ENCODE data around the gene ATXN1. TPM values are rescaled to one million over a fixed set of nuclear protein-coding genes. Genes with fewer than 3 reads are reported as not detected.

ATXN1 gene
- total RNA-seq, 1 experiment from 2014 or later = 25.6 TPM

DNA sequence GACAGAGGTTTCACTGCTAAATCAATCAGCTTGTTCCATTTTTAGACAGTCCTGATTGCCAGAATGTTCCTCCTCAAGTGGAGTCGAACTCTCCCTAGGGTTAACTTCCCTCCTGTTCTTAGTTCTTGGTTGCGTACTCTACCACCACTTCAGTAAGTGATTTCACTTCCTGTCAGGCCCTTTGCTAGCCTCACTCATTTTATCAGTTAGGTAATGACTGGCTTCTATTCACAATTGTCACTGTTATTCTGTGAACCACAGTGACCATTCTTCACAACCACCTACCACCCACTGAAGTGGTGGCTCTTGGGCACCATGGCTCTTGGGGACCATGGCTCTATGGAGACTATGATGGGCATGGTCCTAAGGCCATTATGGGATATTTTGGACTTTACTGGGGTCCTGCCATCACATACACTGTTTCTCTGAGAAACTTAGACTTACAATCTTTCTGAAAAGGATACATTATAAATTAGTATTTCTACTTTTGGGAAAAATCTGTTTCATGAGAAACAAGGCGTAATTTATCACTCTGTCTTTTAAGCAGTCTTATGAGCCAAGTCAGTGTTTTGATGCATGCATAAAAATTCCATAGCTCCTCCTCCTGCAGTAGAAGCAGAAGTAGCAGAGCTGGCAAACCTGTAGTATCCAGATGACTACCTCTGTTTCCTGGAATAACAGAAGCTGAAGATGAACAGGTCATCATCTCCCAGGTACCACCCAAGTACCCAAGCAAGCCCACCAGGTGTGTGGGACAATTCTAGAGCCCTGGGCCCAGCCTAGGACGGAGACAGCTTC, 66.3 kb downstream of the ATXN1 start:
- no peaks in the 10 kb centered on the region for H3K36me3 ChIP-seq (ENCODE audit: insufficient read depth, low read length, poor library complexity, severe bottlenecking)
- no peak overlapping the region for H3K4me3 ChIP-seq (ENCODE audit: low read depth, low read length, poor library complexity, severe bottlenecking)
- DNase-seq (ENCODE audit: low spot score) = no peak
- intact Hi-C loops (cut with micrococcal nuclease; ENCODE audit: unreplicated experiment) = no loop called here
- ChIA-PET CTCF (no interaction called here), POLR2A (ENCODE audit: low non-redundant PET) (no interaction called here)
- no TSS peak for BruUV-seq (replicated peaks)
- no peak for TF ChIP-seq EZH2 (IDR thresholded peaks at IDR 0.05; ENCODE audit: borderline replicate concordance, low read depth, low read length, poor library complexity, severe bottlenecking)
- no peak for TF ChIP-seq CTCF (conservative IDR thresholded peaks at IDR 0.05; ENCODE audit: low read depth, low read length)
- no peaks in the 10 kb centered on the region for H3K9me3 ChIP-seq (ENCODE audit: low read depth, low read length, poor library complexity, severe bottlenecking)
- no peaks in the 10 kb centered on the region for H3K27me3 ChIP-seq (replicated peaks; ENCODE audit: insufficient read depth, low read depth, low read length, poor library complexity)
- no peak overlapping the region for H3K27ac ChIP-seq (ENCODE audit: low read depth, low read length, poor library complexity, severe bottlenecking)
- H3K4me1 ChIP-seq (ENCODE audit: insufficient read depth, low read length, poor library complexity, severe bottlenecking) = peaks cover 45% of the 10 kb centered on the region

DNA sequence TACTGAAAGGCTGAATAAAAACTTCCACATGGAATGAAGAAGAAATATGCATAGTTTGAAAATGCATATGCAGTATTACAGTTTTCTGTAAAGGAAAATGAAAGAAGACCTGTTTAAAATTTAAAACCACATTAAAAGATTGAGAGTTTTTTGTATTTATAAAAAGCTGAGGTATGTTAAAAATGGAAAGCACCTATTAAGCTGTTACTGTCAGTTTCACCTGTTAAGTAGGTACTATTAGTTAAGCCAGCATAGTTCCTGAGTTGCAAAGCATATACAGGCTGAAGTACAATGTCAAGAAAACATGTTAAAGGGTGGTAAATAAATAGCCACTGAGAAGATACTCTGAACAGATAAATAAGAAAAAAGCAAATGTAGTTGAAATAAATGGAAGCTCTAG, 69.9 kb downstream of the ATXN1 start:
- Histone ChIP-seq H3K4me3 (ENCODE audit: low read depth, low read length, poor library complexity, severe bottlenecking) (no peak overlapping the region), H3K27ac (ENCODE audit: low read depth, low read length, poor library complexity, severe bottlenecking) (no peak overlapping the region), H3K36me3 (ENCODE audit: insufficient read depth, low read length, poor library complexity, severe bottlenecking) (no peaks in the 10 kb centered on the region), H3K4me1 (ENCODE audit: insufficient read depth, low read length, poor library complexity, severe bottlenecking) (peaks cover 24% of the 10 kb centered on the region), H3K9me3 (ENCODE audit: low read depth, low read length, poor library complexity, severe bottlenecking) (no peaks in the 10 kb centered on the region), H3K27me3 (replicated peaks; ENCODE audit: insufficient read depth, low read depth, low read length, poor library complexity) (no peaks in the 10 kb centered on the region)
- DNase-seq (ENCODE audit: low spot score) = no peak
- CTCF ChIA-PET = no interaction called here
- no TSS peak for BruUV-seq (replicated peaks)
- TF ChIP-seq CTCF (conservative IDR thresholded peaks at IDR 0.05; ENCODE audit: low read depth, low read length) (no peak), EZH2 (IDR thresholded peaks at IDR 0.05; ENCODE audit: borderline replicate concordance, low read depth, low read length, poor library complexity, severe bottlenecking) (no peak)
- POLR2A ChIA-PET (ENCODE audit: low non-redundant PET) = interaction anchor here (0.6 kb wide), 1 partner anchor 23 kb away, joined by 3 read pairs; no protein-coding TSS in a partner anchor
- intact Hi-C loops (cut with micrococcal nuclease; ENCODE audit: unreplicated experiment) = no loop called here

DNA sequence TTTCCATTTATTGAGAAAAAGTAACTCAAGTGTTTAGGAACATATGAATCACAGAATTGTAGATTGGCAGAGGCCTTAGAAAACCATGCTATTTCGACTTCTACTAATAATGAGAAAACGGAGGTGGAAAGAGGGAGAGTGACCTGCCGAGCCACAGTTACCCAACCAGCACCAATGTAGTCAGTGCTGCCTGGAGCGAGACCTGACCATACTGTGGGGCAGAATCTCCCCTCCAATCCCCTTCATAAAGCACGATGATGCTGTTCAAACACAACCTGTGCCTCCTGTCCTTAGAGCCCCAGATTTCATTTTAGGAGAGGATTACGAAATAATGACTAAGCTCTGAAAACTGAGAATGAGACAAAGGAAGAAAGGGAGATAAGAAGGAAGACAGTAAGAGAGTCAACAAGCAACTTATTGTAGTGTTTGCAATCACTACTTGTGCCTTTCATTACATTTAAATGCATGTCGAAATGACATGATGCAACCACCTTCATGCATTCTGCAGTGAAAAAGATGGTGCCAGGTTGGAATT, 70.6 kb downstream of the ATXN1 start:
- Histone ChIP-seq H3K4me3 (ENCODE audit: low read depth, low read length, poor library complexity, severe bottlenecking) (no peak overlapping the region), H3K9me3 (ENCODE audit: low read depth, low read length, poor library complexity, severe bottlenecking) (no peaks in the 10 kb centered on the region), H3K27ac (ENCODE audit: low read depth, low read length, poor library complexity, severe bottlenecking) (no peak overlapping the region), H3K36me3 (ENCODE audit: insufficient read depth, low read length, poor library complexity, severe bottlenecking) (no peaks in the 10 kb centered on the region), H3K27me3 (replicated peaks; ENCODE audit: insufficient read depth, low read depth, low read length, poor library complexity) (no peaks in the 10 kb centered on the region), H3K4me1 (ENCODE audit: insufficient read depth, low read length, poor library complexity, severe bottlenecking) (peaks cover 24% of the 10 kb centered on the region)
- DNase-seq (ENCODE audit: low spot score) = no peak
- BruUV-seq (replicated peaks) = no TSS peak
- intact Hi-C loops (cut with micrococcal nuclease; ENCODE audit: unreplicated experiment) = no loop called here
- ChIA-PET POLR2A (ENCODE audit: low non-redundant PET) (interaction anchor here (0.6 kb wide), 1 partner anchor 24 kb away, joined by 3 read pairs; no protein-coding TSS in a partner anchor), CTCF (no interaction called here)
- TF ChIP-seq CTCF (conservative IDR thresholded peaks at IDR 0.05; ENCODE audit: low read depth, low read length) = no peak
- TF ChIP-seq EZH2 (IDR thresholded peaks at IDR 0.05; ENCODE audit: borderline replicate concordance, low read depth, low read length, poor library complexity, severe bottlenecking) = no peak
